H1 (cell line): ENCODE measurements around the gene RNF182. TPM values are rescaled to one million over a fixed set of nuclear protein-coding genes. Genes with fewer than 3 reads are reported as not detected.

Experiments used
- CBX8 ChIP-seq: fragments of 300-800, 300-1000 bp; sonication (generic); IDR thresholded peaks from 2 replicates; pipeline ENCODE4 v1.7.1; 2016; ENCODE audit warnings: low read depth, low read length, borderline replicate concordance
- RBBP5 ChIP-seq: IDR thresholded peaks from 2 replicates; pipeline ENCODE4 v1.7.1; 2012; ENCODE audit warnings: low read depth, mild to moderate bottlenecking, inconsistent platforms, low read length, moderate library complexity, borderline replicate concordance
- polyA plus RNA-seq, 7 experiments: library from polyadenylated mRNA; depleted of rRNA in 3 of 7; stranded (reverse) in 5 of 7; unstranded in 2 of 7; fragments of >200 nt in 5 of 7; fragments of 200-250 nt in 2 of 7; gene quantifications; 1 replicate in 5 of 7; 2 replicates in 1 of 7; 4 replicates in 1 of 7; pipeline versions ENCODE4 v1.2.1 to v1.2.3, GENCODE V29; 2011 to 2013; ENCODE audit warnings: missing spikeins in 2 of 7, mixed read lengths in 2 of 7
- total RNA-seq: library from RNA; stranded (reverse); fragmentation: NEBNext Ultra II Directional; extraction: Animal tissue kit (Norgen Biotek cat#: 25700); gene quantifications from 2 replicates; pipeline ENCODE4 v1.2.1, GENCODE V29; 2021

The RNF182 gene
- total and polyA plus RNA-seq, 2 of the 8 experiments (the other 6 are each of a cell fraction or from before 2014, with no cell fraction given): 6.2 to 10.7 TPM

DNA sequence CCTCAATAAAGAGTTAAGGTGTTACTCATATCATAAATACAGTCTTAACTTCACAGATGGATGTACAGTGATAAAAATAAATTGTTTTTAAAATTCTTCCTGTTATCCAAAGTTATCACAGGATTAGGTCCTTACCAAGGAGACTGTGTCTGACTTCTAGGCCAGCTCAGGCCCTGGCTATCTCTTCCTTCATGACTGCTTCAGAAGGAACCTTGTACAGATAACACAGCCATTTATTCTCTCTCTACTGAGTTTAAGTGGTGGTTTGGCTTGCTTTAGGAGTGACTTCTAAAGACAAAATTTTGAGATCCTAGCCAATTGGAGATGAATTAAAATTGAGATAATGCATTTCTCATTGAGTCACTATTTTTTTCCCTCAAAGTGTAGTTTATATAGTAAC lies 40.8 kb upstream of the RNF182 start (continued):
- TF ChIP-seq CBX8 (no peak), RBBP5 (no peak)
